HG03175 (cell line): ENCODE results near the gene MYOG.

Experiments
- ATAC-seq: cut with Tn5 transposase; IDR thresholded peaks from one replicate; pipeline ENCODE4 v1.9.1; 2021; ENCODE audit warnings: mild to moderate bottlenecking, moderate library complexity; ENCODE audit not compliant: unreplicated experiment

Gene MYOG

GRCh38 chr1:203091199-203091477 is 5.3 kb upstream of the MYOG start:
- no peak for ATAC-seq

- ATAC-seq: no peak
These were observed 4.8 kb upstream of the MYOG start for GRCh38 chr1:203090421-203091198.

GRCh38 chr1:203089651-203090045 is 3.8 kb upstream of the MYOG start:
- ATAC-seq: no peak

GRCh38 chr1:203089001-203089650 is 3.3 kb upstream of the MYOG start:
- no peak for ATAC-seq

GRCh38 chr1:203088441-203088840 is 2.6 kb upstream of the MYOG start:
- no peak for ATAC-seq

- ATAC-seq: no peak
These were observed 1.4 kb upstream of the MYOG start for GRCh38 chr1:203086992-203087763.

GRCh38 chr1:203084588-203085527 is 954 bp downstream of the MYOG start:
- no peak for ATAC-seq

GRCh38 chr1:203083463-203083921 is 2.3 kb downstream of the MYOG start:
- no peak for ATAC-seq

GRCh38 chr1:203082571-203083462 is 3.0 kb downstream of the MYOG start:
- no peak for ATAC-seq

GRCh38 chr1:203082231-203082505 is 3.6 kb downstream of the MYOG start:
- no peak for ATAC-seq

GRCh38 chr1:203081465-203082230 is 4.2 kb downstream of the MYOG start:
- ATAC-seq: no peak

GRCh38 chr1:203080456-203080855 is 5.4 kb downstream of the MYOG start:
- ATAC-seq: no peak

GRCh38 chr1:203078478-203078877 is 7.3 kb downstream of the MYOG start:
- ATAC-seq: no peak

GRCh38 chr1:203077956-203078355 is 7.9 kb downstream of the MYOG start:
- no peak for ATAC-seq

- no peak for ATAC-seq
These were observed 8.4 kb downstream of the MYOG start for GRCh38 chr1:203077367-203077766.

GRCh38 chr1:203076031-203076511 is 9.7 kb downstream of the MYOG start:
- no peak for ATAC-seq

GRCh38 chr1:203075236-203076030 is 10.4 kb downstream of the MYOG start:
- ATAC-seq: no peak

GRCh38 chr1:203074610-203075009 is 11.2 kb downstream of the MYOG start:
- ATAC-seq: no peak
